T-helper 17 cell (primary cell): ENCODE results near the gene CELSR2. TPM values are rescaled to one million over a fixed set of nuclear protein-coding genes. Genes with fewer than 3 reads are reported as not detected.
"Not testable (repeated sequence)": the region's sequence is repeated elsewhere in the genome, so short reads cannot be mapped to it uniquely, and the experiment has no call there.

Source experiments
- ATAC-seq: fragments of 150-1000 bp; cut with Tn5 transposase; 2 replicates; pipeline ENCODE4 v1.10.0; 2021; ENCODE audit warnings: mild to moderate bottlenecking, moderate library complexity
- DNase-seq, 3 donors: peaks; one replicate each; pipeline versions ENCODE4 v3.0.0 to v3.0.0-alpha.2; 2020 to 2021
- H3K9me3 ChIP-seq: one replicate; pipeline ENCODE4 v1.7.0; 2013; ENCODE audit warnings: low read length, mild to moderate bottlenecking; ENCODE audit not compliant: control insufficient read depth, poor library complexity, severe bottlenecking
- H3K27ac Mint-ChIP-seq: one replicate; pipeline ENCODE4 v1.8.0; 2022; ENCODE audit warnings: mild to moderate bottlenecking, moderate library complexity, mixed read lengths
- H3K27me3 Mint-ChIP-seq: one replicate; pipeline ENCODE4 v1.8.0; 2022; ENCODE audit warnings: mixed read lengths
- H3K36me3 Mint-ChIP-seq: one replicate; pipeline ENCODE4 v1.8.0; 2022; ENCODE audit warnings: low read depth, mixed read lengths
- H3K4me1 Mint-ChIP-seq: one replicate; pipeline ENCODE4 v1.8.0; 2022; ENCODE audit warnings: mild to moderate bottlenecking, mixed read lengths
- H3K4me3 Mint-ChIP-seq: one replicate; pipeline ENCODE4 v1.8.0; 2022; ENCODE audit warnings: mild to moderate bottlenecking, moderate library complexity, mixed read lengths
- total RNA-seq, 4 donors: library from RNA in 2 of 4; stranded (reverse) in 2 of 4; gene quantifications; one replicate each; pipeline ENCODE4 v1.2.3 and lab custom pipeline; 2022 to 2026

Gene CELSR2
- total RNA-seq, 2 donors from 2014 or later, result 3.2 to 3.3 TPM

DNA sequence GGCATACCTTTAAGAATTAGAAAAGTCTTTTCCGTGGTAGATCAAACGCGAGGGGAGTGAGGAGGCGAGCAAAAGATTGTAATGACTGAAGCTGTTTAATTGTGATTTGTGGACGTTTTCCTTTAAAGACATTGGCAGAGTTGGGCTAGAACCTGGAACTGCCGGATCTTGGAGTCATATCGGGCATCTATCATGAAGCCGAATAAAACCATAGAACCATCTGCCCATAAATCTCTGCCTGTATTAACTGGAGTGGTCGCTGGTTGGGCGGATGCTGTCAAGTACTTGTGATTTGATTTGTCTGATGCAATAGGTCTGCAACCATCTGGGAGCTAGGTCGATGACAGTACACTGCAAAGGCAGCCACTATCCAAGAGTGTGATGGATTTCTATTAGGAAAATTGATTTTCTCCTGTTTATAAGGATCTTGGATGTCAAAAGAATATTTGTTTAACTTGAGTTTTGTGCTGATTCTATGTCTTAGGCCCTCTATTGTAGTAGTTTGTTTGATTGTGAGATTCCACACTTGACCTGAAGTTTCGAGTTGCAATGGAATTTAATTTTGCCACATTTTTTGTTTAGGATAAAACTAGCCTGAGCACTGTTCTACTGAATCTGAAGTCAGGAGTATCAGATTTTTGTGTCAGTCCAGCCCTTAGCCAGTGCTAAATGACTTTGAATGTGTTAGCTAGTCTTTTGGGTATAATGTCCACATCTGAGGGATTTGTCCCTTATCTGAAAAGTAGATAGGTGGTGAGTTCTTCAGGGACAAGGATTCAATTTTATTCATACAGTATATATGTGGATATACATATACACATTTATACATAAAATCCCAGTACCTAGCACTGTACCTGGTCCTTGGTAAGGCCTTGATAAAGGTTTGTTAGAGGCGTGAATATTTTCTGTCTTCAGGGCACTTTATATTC is 34.4 kb upstream of the CELSR2 start:
- peaks cover 2% of the 10 kb centered on the region for H3K27me3 Mint-ChIP-seq
- H3K27ac Mint-ChIP-seq, result peak overlapping the region; percentile 95
- peak overlapping the region; percentile 98 for H3K4me3 Mint-ChIP-seq
- ATAC-seq (no peak), DNase-seq (no peak)
- H3K4me1 Mint-ChIP-seq, result peaks cover 30% of the 10 kb centered on the region
- peaks cover 7% of the 10 kb centered on the region for H3K36me3 Mint-ChIP-seq
- no peaks in the 10 kb centered on the region for H3K9me3 ChIP-seq

DNA sequence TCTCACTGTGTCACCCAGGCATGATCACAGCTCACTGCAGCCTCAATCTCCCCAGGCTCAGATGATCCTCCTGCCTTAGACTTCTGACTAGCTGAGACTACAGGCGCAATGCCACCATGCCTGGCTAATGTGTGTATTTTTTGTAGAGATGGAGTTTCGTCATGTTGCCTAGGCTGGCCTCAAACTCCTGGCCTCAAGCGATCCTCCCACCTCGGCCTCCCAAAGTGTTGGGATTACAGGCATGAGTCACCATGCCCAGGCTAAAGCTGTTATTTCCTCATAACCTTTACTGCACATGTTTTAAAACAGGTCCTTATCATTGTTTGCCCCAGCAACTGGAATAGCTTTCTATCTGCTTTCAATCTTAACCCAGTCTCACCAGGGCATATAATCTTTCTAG is 32.7 kb upstream of the CELSR2 start:
- Mint-ChIP-seq H3K27ac (peak overlapping the region; percentile 86), H3K36me3 (peaks cover 7% of the 10 kb centered on the region), H3K4me3 (peak overlapping the region; percentile 64), H3K4me1 (peaks cover 38% of the 10 kb centered on the region), H3K27me3 (no peaks in the 10 kb centered on the region)
- H3K9me3 ChIP-seq, result no peaks in the 10 kb centered on the region
- no peak for DNase-seq
- ATAC-seq, result no peak

DNA sequence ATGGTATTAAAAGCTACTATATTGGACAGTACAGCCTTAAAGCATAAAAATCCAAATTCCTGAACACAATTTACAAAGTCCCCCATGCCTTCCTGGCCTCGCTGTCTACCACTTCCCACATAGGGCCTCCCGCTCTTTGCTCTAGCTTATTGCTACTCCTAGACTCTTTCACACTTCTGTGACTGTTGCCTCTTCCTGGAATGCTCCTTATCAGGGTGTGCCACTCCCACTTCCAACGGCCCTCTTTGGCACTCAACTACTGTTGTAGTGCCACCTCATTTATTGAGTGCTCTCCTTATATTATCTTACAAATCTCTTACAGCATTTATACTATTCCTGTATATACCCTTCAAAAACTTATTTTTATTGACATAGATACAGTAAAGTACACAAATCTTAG is 30.8 kb upstream of the CELSR2 start:
- Mint-ChIP-seq H3K4me1 (peaks cover 45% of the 10 kb centered on the region), H3K36me3 (peaks cover 9% of the 10 kb centered on the region), H3K27me3 (no peaks in the 10 kb centered on the region), H3K27ac (peak overlapping the region; percentile 59), H3K4me3 (peak overlapping the region; percentile 82)
- ATAC-seq, result no peak
- no peaks in the 10 kb centered on the region for H3K9me3 ChIP-seq
- DNase-seq, result no peak

DNA sequence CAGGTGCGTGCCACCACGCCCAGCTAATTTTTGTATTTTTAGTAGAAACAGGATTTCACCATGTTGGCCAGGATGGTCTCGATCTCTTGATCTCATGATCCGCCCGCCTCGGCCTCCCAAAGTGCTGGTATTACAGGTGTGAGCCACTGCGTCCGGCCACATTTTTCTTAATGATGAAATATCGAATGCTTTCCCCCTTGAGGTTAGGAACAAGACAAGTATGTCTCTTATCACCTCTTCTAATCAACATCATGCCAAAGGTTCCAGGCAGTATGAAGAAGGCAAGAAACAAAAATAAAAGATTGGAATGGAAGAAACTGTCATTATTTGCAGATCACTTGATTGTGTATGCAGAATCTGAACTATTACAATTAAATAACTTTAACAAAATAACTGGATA is 28.1 kb upstream of the CELSR2 start:
- ATAC-seq, H3K27ac Mint-ChIP-seq, H3K4me3 Mint-ChIP-seq, H3K27me3 Mint-ChIP-seq, DNase-seq, H3K9me3 ChIP-seq, H3K36me3 Mint-ChIP-seq: not testable (repeated sequence)
- peaks cover 44% of the 10 kb centered on the region for H3K4me1 Mint-ChIP-seq

DNA sequence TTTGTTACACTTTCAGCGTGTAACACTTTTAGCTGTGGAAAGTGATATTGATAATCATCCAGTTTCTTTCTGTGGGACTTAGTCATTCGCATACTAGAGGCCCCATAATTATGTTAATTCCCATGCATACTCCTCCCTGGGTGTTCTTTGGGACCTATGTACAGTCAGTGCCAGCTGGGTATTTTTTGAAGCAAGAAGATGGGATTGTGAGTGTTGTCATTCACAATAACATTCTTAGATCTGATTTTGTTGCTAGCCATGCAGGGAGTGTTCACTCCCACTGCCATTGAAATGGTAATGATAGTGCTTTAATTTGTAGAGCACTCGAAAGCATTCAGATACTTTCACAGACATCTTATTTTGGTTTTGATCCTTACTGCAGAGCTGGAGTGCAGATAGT is 24.0 kb upstream of the CELSR2 start:
- DNase-seq, result no peak
- H3K27me3 Mint-ChIP-seq, result no peaks in the 10 kb centered on the region
- peak overlapping the region; percentile 61 for H3K27ac Mint-ChIP-seq
- peaks cover 2% of the 10 kb centered on the region for H3K36me3 Mint-ChIP-seq
- no peak for ATAC-seq
- no peak overlapping the region for H3K4me3 Mint-ChIP-seq
- peaks cover 27% of the 10 kb centered on the region for H3K4me1 Mint-ChIP-seq
- no peaks in the 10 kb centered on the region for H3K9me3 ChIP-seq

DNA sequence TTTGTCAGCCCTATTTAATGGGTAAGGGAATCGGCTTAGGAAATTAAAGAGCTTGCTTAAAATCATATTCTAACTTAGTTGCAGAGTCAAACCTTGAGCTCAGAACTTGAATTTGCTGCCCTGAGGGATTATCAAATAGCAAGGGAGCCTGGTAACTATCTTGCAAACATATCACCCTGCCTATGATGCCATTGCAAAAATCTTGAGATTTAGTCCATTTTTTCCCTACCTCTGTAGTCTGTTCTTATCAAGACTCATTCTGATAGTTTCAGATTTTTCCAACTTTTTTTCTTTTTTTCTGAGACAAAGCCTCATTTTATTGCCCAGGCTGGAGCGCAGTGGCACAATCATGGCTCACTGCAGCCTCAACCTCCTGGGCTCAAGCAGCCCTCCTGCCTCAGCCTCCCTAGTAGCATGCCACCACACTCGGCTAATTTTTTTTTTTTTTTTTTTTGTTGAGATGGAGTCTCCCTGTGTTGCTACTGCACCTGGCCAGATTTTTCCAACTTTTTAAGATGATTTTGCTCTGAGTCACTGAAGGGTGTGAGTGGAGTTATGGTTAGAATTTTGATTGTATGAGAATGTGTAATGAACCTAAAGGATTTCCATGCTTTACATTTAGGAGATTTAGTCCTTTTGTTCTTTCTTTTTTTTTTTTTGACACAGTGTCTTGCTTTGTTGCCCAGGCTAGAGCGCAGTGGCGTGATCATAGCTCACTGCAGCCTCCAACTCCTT is 23.5 kb upstream of the CELSR2 start:
- no peaks in the 10 kb centered on the region for H3K27me3 Mint-ChIP-seq
- no peaks in the 10 kb centered on the region for H3K9me3 ChIP-seq
- DNase-seq (no peak), ATAC-seq (no peak)
- no peak overlapping the region for H3K4me3 Mint-ChIP-seq
- H3K36me3 Mint-ChIP-seq, result peaks cover 5% of the 10 kb centered on the region
- peaks cover 24% of the 10 kb centered on the region for H3K4me1 Mint-ChIP-seq
- peak overlapping the region; percentile 61 for H3K27ac Mint-ChIP-seq

DNA sequence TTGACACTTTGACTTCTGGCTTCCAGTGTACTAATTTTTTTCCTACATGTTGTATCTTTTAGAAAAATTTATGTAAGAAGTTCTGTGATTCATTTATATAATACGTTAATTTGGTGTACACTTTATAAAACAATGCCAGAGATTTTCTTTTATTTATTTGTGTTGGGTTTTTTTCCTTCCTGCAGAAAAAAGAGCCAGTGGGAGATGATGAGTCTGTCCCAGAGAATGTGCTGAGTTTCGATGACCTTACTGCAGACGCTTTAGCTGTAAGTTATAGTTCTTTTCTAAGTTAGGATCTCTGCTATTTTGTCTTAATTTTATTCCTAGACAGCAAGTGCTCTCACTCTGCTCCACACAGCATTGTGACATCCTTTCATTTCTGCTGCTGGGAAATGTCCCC is 21.2 kb upstream of the CELSR2 start:
- H3K27ac Mint-ChIP-seq, result no peak overlapping the region
- peaks cover 5% of the 10 kb centered on the region for H3K36me3 Mint-ChIP-seq
- H3K9me3 ChIP-seq, result no peaks in the 10 kb centered on the region
- peaks cover 21% of the 10 kb centered on the region for H3K4me1 Mint-ChIP-seq
- H3K4me3 Mint-ChIP-seq, result no peak overlapping the region
- no peaks in the 10 kb centered on the region for H3K27me3 Mint-ChIP-seq
- ATAC-seq (no peak), DNase-seq (no peak)

DNA sequence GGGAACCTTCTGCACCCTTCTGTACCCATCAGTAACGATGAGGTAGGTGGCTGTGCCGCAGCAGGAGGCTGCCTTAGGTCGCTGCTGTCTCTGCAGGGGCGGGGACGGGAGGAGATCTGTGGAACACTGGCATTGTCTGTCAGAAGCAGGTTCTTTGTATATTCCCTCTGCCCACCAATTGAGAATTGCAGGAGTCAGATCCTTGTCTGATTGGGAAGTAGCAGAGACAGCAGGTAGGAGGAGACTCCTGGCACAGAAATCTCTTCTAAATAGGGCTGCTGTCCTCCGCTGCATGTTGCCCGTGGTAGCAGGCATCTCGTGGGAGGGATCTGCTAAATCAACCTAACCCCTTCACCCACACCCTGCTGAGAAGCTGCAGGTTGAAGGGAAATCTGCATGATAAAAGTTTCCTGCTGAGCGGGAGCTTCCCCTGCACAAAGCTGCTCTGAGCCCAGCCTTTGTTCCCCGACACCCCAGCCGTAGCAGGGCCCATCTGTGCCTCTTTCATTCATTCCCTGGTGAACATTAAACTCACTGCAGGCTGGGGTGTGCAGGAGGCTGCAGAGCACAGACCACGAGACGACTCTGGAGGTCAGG is 19.7 kb upstream of the CELSR2 start:
- peaks cover 14% of the 10 kb centered on the region for H3K4me1 Mint-ChIP-seq
- ATAC-seq, result no peak
- H3K9me3 ChIP-seq, result no peaks in the 10 kb centered on the region
- no peak for DNase-seq
- H3K27me3 Mint-ChIP-seq, result no peaks in the 10 kb centered on the region
- peaks cover 5% of the 10 kb centered on the region for H3K36me3 Mint-ChIP-seq
- no peak overlapping the region for H3K4me3 Mint-ChIP-seq
- peak overlapping the region; percentile 6 for H3K27ac Mint-ChIP-seq

DNA sequence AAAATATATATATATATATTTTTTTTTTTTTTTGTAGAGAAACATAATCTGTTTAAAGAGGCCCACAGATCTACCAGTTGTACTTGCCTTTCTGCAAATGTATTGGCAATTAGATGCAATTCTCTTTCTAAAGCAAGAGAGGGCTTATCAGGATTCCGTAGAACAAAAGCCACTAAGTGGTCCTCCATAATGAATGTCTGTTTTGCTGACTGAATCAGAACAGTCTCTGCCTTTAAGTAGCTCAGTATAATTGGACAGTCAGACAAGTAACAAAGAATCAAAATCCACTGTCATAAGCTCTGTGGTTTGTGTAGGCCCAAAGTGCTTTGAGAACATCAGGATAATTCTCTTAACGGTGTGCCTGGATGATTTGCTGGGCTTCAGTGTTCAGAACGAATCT is 18.3 kb upstream of the CELSR2 start:
- ATAC-seq (no peak), DNase-seq (no peak)
- peaks cover 9% of the 10 kb centered on the region for H3K36me3 Mint-ChIP-seq
- H3K9me3 ChIP-seq, result no peaks in the 10 kb centered on the region
- no peaks in the 10 kb centered on the region for H3K27me3 Mint-ChIP-seq
- no peak overlapping the region for H3K4me3 Mint-ChIP-seq
- no peak overlapping the region for H3K27ac Mint-ChIP-seq
- peaks cover 8% of the 10 kb centered on the region for H3K4me1 Mint-ChIP-seq

DNA sequence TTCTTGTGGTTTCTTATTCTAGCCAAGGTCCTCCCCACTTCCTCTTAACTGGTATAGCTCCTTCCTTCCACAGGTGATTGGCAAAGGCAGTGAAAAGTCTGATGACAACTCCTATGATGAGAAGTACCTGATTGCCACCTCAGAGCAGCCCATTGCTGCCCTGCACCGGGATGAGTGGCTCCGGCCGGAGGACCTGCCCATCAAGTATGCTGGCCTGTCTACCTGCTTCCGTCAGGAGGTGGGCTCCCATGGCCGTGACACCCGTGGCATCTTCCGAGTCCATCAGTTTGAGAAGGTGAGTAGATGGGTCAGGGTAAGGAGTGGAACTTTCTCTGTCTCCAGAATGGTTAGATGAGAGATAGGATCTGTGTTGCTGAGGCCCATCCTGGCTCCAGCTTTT is 14.2 kb upstream of the CELSR2 start:
- ATAC-seq (no peak), DNase-seq (no peak)
- Mint-ChIP-seq H3K4me3 (no peak overlapping the region), H3K4me1 (peaks cover 10% of the 10 kb centered on the region), H3K27me3 (no peaks in the 10 kb centered on the region), H3K36me3 (peaks cover 9% of the 10 kb centered on the region), H3K27ac (no peak overlapping the region)
- H3K9me3 ChIP-seq, result no peaks in the 10 kb centered on the region

DNA sequence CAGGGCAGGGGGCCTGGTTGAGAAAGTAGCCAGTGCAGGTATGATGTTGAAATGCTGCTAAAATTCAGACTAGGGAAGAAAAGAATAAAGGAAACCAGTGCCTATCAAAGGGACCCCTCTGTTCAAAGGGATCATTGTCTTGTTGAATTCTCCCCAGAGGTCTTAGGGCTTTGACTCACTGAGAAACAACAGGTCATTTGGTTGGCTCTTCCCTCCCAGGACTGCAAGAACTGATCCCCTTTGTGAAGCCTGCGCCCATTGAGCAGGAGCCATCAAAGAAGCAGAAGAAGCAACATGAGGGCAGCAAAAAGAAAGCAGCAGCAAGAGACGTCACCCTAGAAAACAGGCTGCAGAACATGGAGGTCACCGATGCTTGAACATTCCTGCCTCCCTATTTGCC is 11.8 kb upstream of the CELSR2 start:
- Mint-ChIP-seq H3K27me3 (peaks cover 8% of the 10 kb centered on the region), H3K4me3 (no peak overlapping the region), H3K36me3 (peaks cover 4% of the 10 kb centered on the region), H3K4me1 (peaks cover 21% of the 10 kb centered on the region), H3K27ac (no peak overlapping the region)
- ATAC-seq, result no peak
- DNase-seq, result no peak
- no peaks in the 10 kb centered on the region for H3K9me3 ChIP-seq

DNA sequence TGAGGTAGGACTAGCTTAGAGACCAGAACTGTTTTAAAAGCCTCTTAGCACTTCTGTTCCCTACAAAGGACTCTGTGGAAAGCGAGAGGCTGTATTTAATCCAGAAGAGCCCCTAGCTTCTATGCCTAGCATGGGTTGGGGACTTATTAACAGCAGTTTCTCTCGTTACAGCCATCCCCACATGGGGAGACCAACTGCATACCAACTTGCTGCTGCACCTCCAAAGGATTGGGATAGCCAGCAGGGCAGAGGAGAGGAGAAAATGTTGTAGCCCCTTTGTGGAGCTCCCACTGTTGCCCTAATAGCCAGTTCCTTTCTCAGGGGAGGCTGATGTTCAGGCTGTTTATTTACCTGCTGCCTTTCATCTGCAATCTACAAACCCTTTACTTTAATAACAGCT is 11.0 kb upstream of the CELSR2 start:
- H3K4me3 Mint-ChIP-seq, result no peak overlapping the region
- peaks cover 4% of the 10 kb centered on the region for H3K36me3 Mint-ChIP-seq
- ATAC-seq, result no peak

DNA sequence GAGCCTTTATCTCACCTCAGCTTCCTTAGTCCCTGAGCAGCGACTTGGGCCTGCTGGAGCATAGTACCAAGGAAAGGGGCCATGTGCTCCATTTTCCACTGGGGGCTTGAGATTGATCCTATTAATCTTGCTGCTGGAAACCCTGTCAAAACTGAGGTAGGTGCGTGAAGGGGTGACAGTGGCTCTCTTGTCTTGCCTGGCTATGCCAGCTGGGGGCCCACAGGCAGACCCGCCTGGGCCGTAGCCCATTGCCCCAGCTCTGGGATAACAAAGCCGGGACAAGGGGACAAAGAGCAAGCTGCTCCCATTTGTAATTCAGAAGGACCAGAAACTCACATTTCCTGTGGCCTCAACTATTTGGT is 10.3 kb upstream of the CELSR2 start:
- ATAC-seq (no peak), DNase-seq (no peak)
- Mint-ChIP-seq H3K4me1 (peaks cover 23% of the 10 kb centered on the region), H3K27me3 (peaks cover 20% of the 10 kb centered on the region), H3K36me3 (peaks cover 4% of the 10 kb centered on the region), H3K4me3 (no peak overlapping the region), H3K27ac (peak overlapping the region; percentile 34)
- no peaks in the 10 kb centered on the region for H3K9me3 ChIP-seq

More for the DNA sequence above, 11.0 kb upstream of the CELSR2 start:
- no peak for DNase-seq
- peaks cover 23% of the 10 kb centered on the region for H3K4me1 Mint-ChIP-seq
- H3K27ac Mint-ChIP-seq, result peak overlapping the region; percentile 34
- no peaks in the 10 kb centered on the region for H3K9me3 ChIP-seq
- peaks cover 13% of the 10 kb centered on the region for H3K27me3 Mint-ChIP-seq
